Prostate gland (tissue), 2 donors: ENCODE measurements around the gene TNFRSF4. TPM values are rescaled to one million over a fixed set of nuclear protein-coding genes. Genes with fewer than 3 reads are reported as not detected.

Experiments used
- DNase-seq: peaks from one replicate; pipeline ENCODE4 v3.0.0-alpha.2; 2019; ENCODE audit warnings: low spot score
- H3K27ac ChIP-seq, 2 donors: fragments of 200-600 bp; sonication (generic); 2 replicates each; pipeline ENCODE4 v1.5.1; 2017 to 2019
- H3K27me3 ChIP-seq: fragments of 200-600 bp; sonication (generic); replicated peaks from 2 replicates; pipeline ENCODE4 v1.5.1; 2019; ENCODE audit not compliant: insufficient read depth
- H3K36me3 ChIP-seq, 2 donors: fragments of 200-600 bp; sonication (generic); 1 replicate in 1 of 2; 2 replicates in 1 of 2; pipeline versions ENCODE4 v1.5.1 to v1.8.1; 2017 to 2019
- H3K4me1 ChIP-seq: fragments of 200-600 bp; sonication (generic); replicated peaks from 2 replicates; pipeline ENCODE4 v1.5.1; 2019
- H3K4me3 ChIP-seq, 2 donors: fragments of 200-600 bp; sonication (generic); 2 replicates each; pipeline ENCODE4 v1.5.1; 2017 to 2019
- H3K9me3 ChIP-seq: fragments of 200-600 bp; sonication (generic); 2 replicates; pipeline ENCODE4 v1.5.1; 2017
- POLR2A ChIP-seq: fragments of 450-650 bp; IDR thresholded peaks from one replicate; pipeline ENCODE4 v1.6.1; 2016; ENCODE audit warnings: antibody characterized with exemption, mild to moderate bottlenecking
- POLR2AphosphoS5 ChIP-seq: sonication (generic); formaldehyde crosslinking; IDR thresholded peaks from one replicate; pipeline ENCODE4 v1.6.1; 2017; ENCODE audit warnings: antibody characterized with exemption
- WGBS: methylation state at CpG from one replicate; pipeline ENCODE4 v1.1.5; 2018; 5-methylcytosine and 5-hydroxymethylcytosine counted together
- intact Hi-C: fragments of 100-400 bp; cut with DNase I; formaldehyde crosslinking; loops from one replicate; pipeline ENCODE4 v1.14.2; 2022
- total RNA-seq, 2 donors: library from RNA; depleted of rRNA; stranded (reverse); fragments of >200 nt; gene quantifications; one replicate each; pipeline ENCODE4 v1.1.0, GENCODE V29; 2016
- TF ChIP-seq, protein P1 (sequence below), 4 experiments: fragments of 200-600 bp in 2 of 4; fragments of 450-650 bp in 2 of 4; sonication (generic) in 2 of 4; IDR thresholded peaks; 1 replicate in 3 of 4; 2 replicates in 1 of 4; pipeline ENCODE4 v1.5.1; 2016 to 2019; ENCODE audit warnings: antibody characterized with exemption in 4 of 4, mild to moderate bottlenecking in 2 of 4, moderate library complexity in 2 of 4

TNFRSF4 gene
- total RNA-seq, 2 donors from 2014 or later: 0.50 to 3.0 TPM

DNA sequence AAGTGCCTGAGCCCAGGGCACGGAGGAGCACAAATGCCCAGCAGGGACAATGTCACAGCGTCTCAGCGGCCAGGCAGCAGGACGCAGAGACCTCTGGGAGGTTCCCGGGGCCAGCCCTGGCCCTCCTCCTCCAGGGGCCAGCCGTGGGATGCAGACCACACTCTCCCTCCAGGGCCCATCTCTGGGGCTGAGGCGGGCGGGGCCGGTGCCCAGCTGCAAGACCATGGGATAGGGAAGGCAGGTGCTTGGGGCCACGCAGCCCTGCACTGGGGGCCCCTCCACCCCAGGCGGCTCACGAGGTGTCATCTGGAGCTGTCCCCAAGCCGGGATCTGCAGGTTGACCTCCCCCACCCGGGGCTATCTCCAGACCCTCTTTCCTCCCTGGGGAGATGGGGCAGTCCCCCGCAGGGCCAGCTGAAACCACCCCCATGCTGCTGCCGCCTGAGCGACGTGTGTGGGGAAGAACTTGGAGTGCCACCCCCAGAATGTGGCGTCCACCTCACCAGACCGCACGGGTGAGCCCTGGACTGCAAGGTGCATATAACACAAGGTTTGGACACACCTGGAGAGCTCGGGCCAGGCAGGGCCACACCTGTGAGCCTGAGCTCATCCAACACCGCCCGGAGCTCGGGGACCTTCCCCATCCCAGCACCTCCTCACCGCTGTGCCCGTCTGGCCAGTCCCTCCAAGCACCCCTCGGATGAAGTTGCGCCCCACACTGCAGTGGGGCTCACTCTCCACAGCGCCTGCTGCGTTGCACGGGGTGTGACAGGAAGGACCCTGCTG, 44.3 kb downstream of the TNFRSF4 start:
- intact Hi-C loops: no loop called here
- TF ChIP-seq POLR2A: no peak
- no peak for TF ChIP-seq POLR2AphosphoS5
- TF ChIP-seq, protein P1, sequence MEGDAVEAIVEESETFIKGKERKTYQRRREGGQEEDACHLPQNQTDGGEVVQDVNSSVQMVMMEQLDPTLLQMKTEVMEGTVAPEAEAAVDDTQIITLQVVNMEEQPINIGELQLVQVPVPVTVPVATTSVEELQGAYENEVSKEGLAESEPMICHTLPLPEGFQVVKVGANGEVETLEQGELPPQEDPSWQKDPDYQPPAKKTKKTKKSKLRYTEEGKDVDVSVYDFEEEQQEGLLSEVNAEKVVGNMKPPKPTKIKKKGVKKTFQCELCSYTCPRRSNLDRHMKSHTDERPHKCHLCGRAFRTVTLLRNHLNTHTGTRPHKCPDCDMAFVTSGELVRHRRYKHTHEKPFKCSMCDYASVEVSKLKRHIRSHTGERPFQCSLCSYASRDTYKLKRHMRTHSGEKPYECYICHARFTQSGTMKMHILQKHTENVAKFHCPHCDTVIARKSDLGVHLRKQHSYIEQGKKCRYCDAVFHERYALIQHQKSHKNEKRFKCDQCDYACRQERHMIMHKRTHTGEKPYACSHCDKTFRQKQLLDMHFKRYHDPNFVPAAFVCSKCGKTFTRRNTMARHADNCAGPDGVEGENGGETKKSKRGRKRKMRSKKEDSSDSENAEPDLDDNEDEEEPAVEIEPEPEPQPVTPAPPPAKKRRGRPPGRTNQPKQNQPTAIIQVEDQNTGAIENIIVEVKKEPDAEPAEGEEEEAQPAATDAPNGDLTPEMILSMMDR (IDR thresholded peaks at IDR 0.05): no peak
- Histone ChIP-seq H3K36me3 (no peaks in the 10 kb centered on the region), H3K9me3 (no peaks in the 10 kb centered on the region), H3K4me1 (peaks cover 10% of the 10 kb centered on the region), H3K27me3 (no peaks in the 10 kb centered on the region), H3K27ac (no peak overlapping the region), H3K4me3 (no peak overlapping the region)
- WGBS: 79% methylated on average over 31 of the region's 32 CpGs
- DNase-seq: no peak

GRCh38 chr1:1168451-1169411, 45.2 kb downstream of the TNFRSF4 start:
- Histone ChIP-seq H3K27me3 (no peaks in the 10 kb centered on the region), H3K36me3 (no peaks in the 10 kb centered on the region), H3K9me3 (no peaks in the 10 kb centered on the region), H3K4me3 (no peak overlapping the region), H3K27ac (no peak overlapping the region), H3K4me1 (peaks cover 10% of the 10 kb centered on the region)
- TF ChIP-seq POLR2A (no peak), POLR2AphosphoS5 (no peak)
- TF ChIP-seq, protein P1 (IDR thresholded peaks at IDR 0.05): no peak
- no peak for DNase-seq
- 84% methylated on average over 35 of the region's 37 CpGs for WGBS
- intact Hi-C loops: no loop called here

DNA sequence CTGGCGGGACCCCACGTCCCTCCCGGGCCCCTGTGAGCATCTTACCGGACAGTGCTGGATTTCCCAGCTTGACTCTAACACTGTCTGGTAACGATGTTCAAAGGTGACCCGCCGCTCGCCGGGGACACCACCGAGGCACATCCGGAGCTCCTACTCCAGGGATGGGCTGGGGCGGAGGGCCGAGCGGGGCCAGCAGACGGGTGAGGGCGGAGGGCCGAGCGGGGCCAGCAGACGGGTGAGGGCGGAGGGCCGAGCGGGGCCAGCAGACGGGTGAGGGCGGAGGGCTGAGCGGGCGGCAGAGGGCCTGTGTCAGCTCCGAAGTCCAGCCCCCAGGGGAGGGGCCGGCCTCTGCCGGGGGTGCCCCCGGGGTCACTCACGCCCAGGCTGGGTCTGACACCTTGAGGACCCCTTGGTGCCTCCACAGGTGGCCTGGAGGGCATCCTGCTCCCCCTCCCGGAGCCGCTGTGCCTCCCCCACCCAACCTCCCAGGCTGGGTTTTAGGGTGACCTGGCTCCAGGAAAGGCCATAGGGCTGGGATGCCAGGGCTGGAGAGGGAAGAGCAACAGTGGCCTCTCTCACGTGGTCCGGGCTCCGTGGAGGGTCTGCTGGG, 46.0 kb downstream of the TNFRSF4 start:
- no peak overlapping the region for H3K27ac ChIP-seq

DNA sequence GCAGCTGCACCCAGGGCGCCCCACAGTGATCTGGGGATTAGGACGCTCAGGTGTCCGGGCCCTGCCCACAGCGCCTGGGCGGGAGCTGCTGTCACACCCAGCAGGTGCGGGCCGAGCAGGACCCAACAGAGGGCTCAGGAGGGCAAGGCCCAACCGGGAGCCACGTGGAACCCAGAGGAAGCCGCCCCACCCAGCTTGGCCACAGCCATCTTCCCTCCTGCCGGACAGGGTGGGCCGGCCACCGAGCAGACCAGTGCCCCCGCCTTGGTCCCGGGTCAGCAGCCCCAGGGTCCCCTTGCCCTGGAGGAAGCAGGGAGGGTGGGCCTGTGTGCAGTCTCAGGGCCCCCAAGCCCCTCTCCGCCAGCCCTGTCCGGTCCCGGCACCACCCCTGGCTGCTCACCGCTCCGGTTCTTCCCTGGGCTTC, 46.5 kb downstream of the TNFRSF4 start:
- Histone ChIP-seq H3K4me3 (no peak overlapping the region), H3K9me3 (no peaks in the 10 kb centered on the region), H3K27me3 (no peaks in the 10 kb centered on the region), H3K4me1 (peaks cover 10% of the 10 kb centered on the region), H3K36me3 (no peaks in the 10 kb centered on the region), H3K27ac (no peak overlapping the region)
- intact Hi-C loops: no loop called here
- TF ChIP-seq, protein P1 (IDR thresholded peaks at IDR 0.05): no peak
- TF ChIP-seq POLR2A: no peak
- TF ChIP-seq POLR2AphosphoS5: no peak
- no peak for DNase-seq
- 74% methylated on average over 12 of the region's 20 CpGs for WGBS

More for the DNA sequence above, 46.0 kb downstream of the TNFRSF4 start:
- no peaks in the 10 kb centered on the region for H3K27me3 ChIP-seq
- peaks cover 10% of the 10 kb centered on the region for H3K4me1 ChIP-seq
- H3K9me3 ChIP-seq: no peaks in the 10 kb centered on the region
- DNase-seq: no peak
- TF ChIP-seq POLR2A: no peak
- no peak for TF ChIP-seq POLR2AphosphoS5
- TF ChIP-seq, protein P1 (IDR thresholded peaks at IDR 0.05): no peak
- no peaks in the 10 kb centered on the region for H3K36me3 ChIP-seq
- 81% methylated on average over 24 of the region's 36 CpGs for WGBS
- H3K4me3 ChIP-seq: no peak overlapping the region
- intact Hi-C loops: no loop called here
